Upper lobe of right lung (tissue), 1 donor: ENCODE data around the gene PIGN. TPM values are rescaled to one million over a fixed set of nuclear protein-coding genes. Genes with fewer than 3 reads are reported as not detected.

Experiments used
- ATAC-seq: fragments of 200-7000 bp; cut with Tn5 transposase; one replicate; pipeline ENCODE4 v1.9.1; 2020; ENCODE audit warnings: mild to moderate bottlenecking, moderate library complexity
- DNase-seq: peaks from one replicate; pipeline ENCODE4 v3.0.0-alpha.2; 2020
- H3K27ac ChIP-seq: fragments of 200-600 bp; one replicate; pipeline ENCODE4 v1.8.0; 2022
- H3K27me3 ChIP-seq: fragments of 200-600 bp; one replicate; pipeline ENCODE4 v1.8.0; 2022; ENCODE audit warnings: mild to moderate bottlenecking
- H3K36me3 ChIP-seq: fragments of 200-600 bp; one replicate; pipeline ENCODE4 v1.8.0; 2022
- H3K4me1 ChIP-seq: fragments of 200-600 bp; one replicate; pipeline ENCODE4 v1.8.0; 2022
- H3K4me3 ChIP-seq: fragments of 200-600 bp; one replicate; pipeline ENCODE4 v1.8.0; 2022; ENCODE audit warnings: mild to moderate bottlenecking
- H3K9me3 ChIP-seq: fragments of 200-600 bp; one replicate; pipeline ENCODE4 v1.8.0; 2022
- intact Hi-C: fragments of 100-400 bp; cut with DNase I; formaldehyde crosslinking; loops from one replicate; pipeline ENCODE4 v1.11.0; 2022
- long read RNA-seq: library from polyadenylated mRNA; unstranded; transcript quantifications from one replicate; pipeline ENCODE4 v2.0.0, GENCODE V29; 2021
- total RNA-seq: library from RNA; stranded (reverse); fragmentation: NEBNext Ultra II Directional; extraction: Animal tissue kit (Norgen Biotek cat#: 25700); gene quantifications from one replicate; pipeline ENCODE4 v1.2.1, GENCODE V29; 2021
- TF ChIP-seq, protein P1 (sequence below): fragments of 200-600 bp; IDR thresholded peaks from one replicate; pipeline ENCODE4 v1.8.0; 2022; ENCODE audit warnings: antibody characterized with exemption
- donor health status: DM: no; HTN: yes; CAD: no; lungs with severe emphysema.

PIGN gene, protein sequence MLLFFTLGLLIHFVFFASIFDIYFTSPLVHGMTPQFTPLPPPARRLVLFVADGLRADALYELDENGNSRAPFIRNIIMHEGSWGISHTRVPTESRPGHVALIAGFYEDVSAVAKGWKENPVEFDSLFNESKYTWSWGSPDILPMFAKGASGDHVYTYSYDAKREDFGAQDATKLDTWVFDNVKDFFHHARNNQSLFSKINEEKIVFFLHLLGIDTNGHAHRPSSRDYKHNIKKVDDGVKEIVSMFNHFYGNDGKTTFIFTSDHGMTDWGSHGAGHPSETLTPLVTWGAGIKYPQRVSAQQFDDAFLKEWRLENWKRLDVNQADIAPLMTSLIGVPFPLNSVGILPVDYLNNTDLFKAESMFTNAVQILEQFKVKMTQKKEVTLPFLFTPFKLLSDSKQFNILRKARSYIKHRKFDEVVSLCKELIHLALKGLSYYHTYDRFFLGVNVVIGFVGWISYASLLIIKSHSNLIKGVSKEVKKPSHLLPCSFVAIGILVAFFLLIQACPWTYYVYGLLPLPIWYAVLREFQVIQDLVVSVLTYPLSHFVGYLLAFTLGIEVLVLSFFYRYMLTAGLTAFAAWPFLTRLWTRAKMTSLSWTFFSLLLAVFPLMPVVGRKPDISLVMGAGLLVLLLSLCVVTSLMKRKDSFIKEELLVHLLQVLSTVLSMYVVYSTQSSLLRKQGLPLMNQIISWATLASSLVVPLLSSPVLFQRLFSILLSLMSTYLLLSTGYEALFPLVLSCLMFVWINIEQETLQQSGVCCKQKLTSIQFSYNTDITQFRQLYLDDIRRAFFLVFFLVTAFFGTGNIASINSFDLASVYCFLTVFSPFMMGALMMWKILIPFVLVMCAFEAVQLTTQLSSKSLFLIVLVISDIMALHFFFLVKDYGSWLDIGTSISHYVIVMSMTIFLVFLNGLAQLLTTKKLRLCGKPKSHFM
- total RNA-seq = 25.2 TPM
- long read RNA-seq, full-length matches to known transcripts = 26 of 33 reads
- long read RNA-seq, partial matches to known transcripts = 2 of 33 reads
- long read RNA-seq, other reads (novel, unspliced or antisense) = 5 of 33 reads

DNA sequence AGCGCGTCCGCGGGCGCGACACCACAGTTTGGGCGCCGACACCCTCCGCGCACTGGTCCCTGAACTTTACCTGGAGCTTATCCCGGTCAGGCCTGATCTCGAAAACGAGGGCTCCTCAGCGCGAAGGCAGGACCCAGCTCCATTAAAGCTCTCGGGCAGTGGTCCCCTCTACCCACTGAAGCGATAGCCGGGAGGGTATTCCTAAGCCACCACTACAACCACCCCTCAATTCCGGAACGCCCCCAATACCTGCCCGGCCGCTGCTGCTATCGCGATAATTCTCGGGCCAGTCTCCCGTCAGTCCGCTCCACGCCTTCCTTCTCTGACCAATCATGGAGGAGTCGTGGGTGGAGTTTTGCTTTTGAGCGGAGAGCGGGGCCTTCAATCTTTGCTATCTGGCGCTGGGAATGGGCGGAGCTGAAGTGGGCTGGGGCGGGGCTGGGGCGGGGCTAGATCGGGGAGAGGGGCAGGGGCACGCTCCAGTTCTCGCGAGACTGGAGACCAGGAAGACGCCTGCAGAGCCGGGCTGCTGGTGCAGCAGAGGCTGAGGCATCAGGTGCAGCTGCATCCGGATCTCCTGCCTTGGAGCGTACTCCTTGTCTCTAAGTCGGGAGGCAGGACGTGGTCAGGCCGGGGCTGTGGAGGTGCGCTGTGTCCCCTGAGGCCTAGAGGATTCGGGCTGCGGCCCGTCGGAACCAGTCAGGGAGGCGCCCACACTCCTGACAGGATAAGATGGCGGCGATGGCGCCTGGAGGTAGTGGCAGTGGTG lies at the start of gene PIGN, which contains the start of gene RELCH:
Gene PIGN (minus strand): TSS at position 283 of the 769 bp plus-strand sequence. CDS start 25,703 bp downstream, outside the sequence.
Gene RELCH (plus strand): TSS at position 482 of the 769 bp plus-strand sequence. CDS start 251 bp downstream, at position 733.
- no peaks in the 10 kb centered on the region for H3K36me3 ChIP-seq
- intact Hi-C loops = loop anchor here (10.0 kb wide), 1 partner anchor 58 kb away; no protein-coding TSS in a partner anchor
- peak; percentile 95 for DNase-seq
- H3K27me3 ChIP-seq = no peaks in the 10 kb centered on the region
- TF ChIP-seq, protein P1, sequence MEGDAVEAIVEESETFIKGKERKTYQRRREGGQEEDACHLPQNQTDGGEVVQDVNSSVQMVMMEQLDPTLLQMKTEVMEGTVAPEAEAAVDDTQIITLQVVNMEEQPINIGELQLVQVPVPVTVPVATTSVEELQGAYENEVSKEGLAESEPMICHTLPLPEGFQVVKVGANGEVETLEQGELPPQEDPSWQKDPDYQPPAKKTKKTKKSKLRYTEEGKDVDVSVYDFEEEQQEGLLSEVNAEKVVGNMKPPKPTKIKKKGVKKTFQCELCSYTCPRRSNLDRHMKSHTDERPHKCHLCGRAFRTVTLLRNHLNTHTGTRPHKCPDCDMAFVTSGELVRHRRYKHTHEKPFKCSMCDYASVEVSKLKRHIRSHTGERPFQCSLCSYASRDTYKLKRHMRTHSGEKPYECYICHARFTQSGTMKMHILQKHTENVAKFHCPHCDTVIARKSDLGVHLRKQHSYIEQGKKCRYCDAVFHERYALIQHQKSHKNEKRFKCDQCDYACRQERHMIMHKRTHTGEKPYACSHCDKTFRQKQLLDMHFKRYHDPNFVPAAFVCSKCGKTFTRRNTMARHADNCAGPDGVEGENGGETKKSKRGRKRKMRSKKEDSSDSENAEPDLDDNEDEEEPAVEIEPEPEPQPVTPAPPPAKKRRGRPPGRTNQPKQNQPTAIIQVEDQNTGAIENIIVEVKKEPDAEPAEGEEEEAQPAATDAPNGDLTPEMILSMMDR = no peak
- no peaks in the 10 kb centered on the region for H3K9me3 ChIP-seq
- H3K4me1 ChIP-seq = peaks cover 27% of the 10 kb centered on the region
- peak; percentile 98 for ATAC-seq
- H3K4me3 ChIP-seq = peak within 1 kb of the TSS; percentile 97
- peak within 1 kb of the TSS; percentile 87 for H3K27ac ChIP-seq

DNA sequence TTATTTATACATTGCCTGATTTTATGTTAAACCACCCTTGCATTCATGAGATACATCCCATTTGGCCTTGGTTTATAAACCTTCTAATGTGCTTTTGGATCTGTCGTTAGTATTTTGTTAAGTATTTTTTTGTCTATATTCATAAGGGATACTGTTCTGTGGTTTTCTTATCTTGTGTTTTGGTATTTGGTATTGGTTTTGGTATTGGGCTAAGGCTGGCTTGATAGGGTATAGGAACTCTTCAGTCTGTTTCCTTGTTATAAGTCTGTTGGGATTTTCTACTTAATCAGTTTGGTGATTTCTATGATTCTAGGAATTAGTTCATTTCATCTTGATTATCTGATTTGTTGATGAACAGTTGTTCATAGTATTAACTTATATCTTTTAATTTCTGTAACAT lies 49.4 kb upstream of the PIGN start:
- no peaks in the 10 kb centered on the region for H3K9me3 ChIP-seq
- no peak for DNase-seq
- H3K27me3 ChIP-seq = no peaks in the 10 kb centered on the region
- TF ChIP-seq, protein P1 = no peak
- no peaks in the 10 kb centered on the region for H3K4me1 ChIP-seq
- ATAC-seq = no peak
- no peak overlapping the region for H3K27ac ChIP-seq
- intact Hi-C loops = no loop called here
- peaks cover 39% of the 10 kb centered on the region for H3K36me3 ChIP-seq
- no peak overlapping the region for H3K4me3 ChIP-seq

DNA sequence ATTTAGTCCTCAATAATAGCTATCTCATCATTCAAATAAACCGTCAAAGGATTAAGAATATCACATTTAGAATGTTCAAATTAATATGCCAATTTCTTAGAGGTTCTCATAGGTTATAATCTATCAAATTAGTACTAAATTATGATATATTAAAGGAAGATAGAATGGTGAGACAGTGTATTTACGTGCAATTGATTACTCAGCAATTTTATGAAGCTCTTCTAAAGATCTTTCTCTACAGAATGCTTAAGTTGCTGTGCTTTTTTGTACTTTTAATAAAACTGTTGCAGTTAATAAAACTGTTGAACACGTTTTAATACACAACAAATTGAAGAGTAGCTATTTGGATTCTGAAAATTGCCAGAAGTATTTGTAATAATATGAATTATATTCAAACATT lies 39.2 kb upstream of the PIGN start:
- ATAC-seq (no peak), DNase-seq (no peak)
- Histone ChIP-seq H3K27me3 (no peaks in the 10 kb centered on the region), H3K9me3 (no peaks in the 10 kb centered on the region), H3K27ac (no peak overlapping the region), H3K4me3 (no peak overlapping the region), H3K36me3 (peaks cover 66% of the 10 kb centered on the region), H3K4me1 (no peaks in the 10 kb centered on the region)
- intact Hi-C loops = no loop called here
- TF ChIP-seq, protein P1 = no peak

DNA sequence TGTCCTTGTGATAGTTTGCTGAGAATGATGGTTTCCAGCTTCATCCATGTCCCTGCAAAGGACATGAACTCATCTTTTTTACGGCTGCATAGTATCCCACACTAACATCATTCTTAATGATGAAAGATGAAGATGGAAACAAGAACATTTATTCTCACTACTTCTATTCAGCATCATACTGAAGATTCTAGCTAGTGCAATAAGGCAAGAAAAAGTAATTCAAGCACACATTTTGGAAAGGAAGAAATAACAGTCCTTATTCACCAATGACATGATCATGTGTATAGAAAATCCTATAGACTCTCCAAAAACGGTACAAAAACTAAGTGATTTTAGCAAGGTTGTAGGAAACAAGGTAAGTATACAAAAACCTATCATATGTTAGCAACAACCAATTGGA lies 37.4 kb upstream of the PIGN start:
- intact Hi-C loops = no loop called here

More for the DNA sequence above, 37.4 kb upstream of the PIGN start:
- Histone ChIP-seq H3K27ac (no peak overlapping the region), H3K9me3 (no peaks in the 10 kb centered on the region), H3K36me3 (peaks cover 50% of the 10 kb centered on the region), H3K4me3 (no peak overlapping the region), H3K4me1 (no peaks in the 10 kb centered on the region), H3K27me3 (no peaks in the 10 kb centered on the region)
- TF ChIP-seq, protein P1 = no peak
- DNase-seq (no peak), ATAC-seq (no peak)
